SIG-M5 (cell line): ENCODE data around the gene VPS33B.

Source experiments
- DNase-seq: peaks from one replicate; lab custom pipeline; 2025; lab: John Stamatoyannopoulos, UW

The VPS33B gene

GRCh38 chr15:90949979-90950675 lies 72.3 kb downstream of the VPS33B start:
- no peak for DNase-seq
